IPS-NIHi11 (cell line): Measurements from ENCODE around the gene OSBP2.

Experiments used
- DNase-seq: peaks from one replicate; pipeline ENCODE4 v3.0.0; 2012; ENCODE audit warnings: mixed read lengths, low spot score

Gene OSBP2

GRCh38 chr22:30809086-30809485 is 114.4 kb downstream of the OSBP2 start:
- DNase-seq, result no peak

DNA sequence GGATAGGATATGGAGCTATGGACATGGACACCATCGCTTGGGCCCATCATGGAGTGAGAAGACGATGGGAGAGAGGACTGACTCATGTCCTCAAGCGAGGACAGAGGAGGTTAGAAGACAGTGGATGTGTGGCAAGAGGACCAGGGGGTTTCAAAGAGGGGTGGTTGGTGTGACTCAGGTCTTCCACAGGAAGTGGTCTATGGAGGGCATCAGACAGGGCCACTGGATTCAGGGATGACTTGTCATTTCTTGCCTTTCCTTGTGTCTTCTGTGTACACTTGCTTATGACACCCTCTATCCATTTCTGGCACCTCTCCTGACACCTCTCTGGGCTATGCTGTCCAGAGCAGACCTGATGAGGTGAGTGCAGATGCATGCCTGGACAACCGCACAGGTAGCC is 115.4 kb downstream of the OSBP2 start:
- no peak for DNase-seq

DNA sequence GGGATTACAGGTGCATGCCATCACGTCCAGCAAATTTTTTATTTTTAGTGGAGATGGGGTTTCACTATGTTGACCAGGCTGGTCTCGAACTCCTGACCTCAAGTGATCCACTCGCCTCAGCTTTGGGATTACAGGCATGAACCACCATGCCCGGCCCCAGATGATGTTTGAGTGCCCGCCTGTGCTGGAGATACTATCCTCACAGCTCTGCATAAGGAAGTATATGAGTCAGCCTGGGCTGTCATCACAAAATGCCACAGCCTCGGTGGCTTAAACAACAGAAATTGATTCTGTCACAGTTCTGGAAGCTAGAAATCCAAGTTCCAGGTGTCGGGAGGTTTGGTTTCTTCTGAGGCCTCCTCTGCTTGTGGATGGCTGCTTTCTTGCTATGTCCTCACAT is 119.3 kb downstream of the OSBP2 start:
- DNase-seq, result no peak

DNA sequence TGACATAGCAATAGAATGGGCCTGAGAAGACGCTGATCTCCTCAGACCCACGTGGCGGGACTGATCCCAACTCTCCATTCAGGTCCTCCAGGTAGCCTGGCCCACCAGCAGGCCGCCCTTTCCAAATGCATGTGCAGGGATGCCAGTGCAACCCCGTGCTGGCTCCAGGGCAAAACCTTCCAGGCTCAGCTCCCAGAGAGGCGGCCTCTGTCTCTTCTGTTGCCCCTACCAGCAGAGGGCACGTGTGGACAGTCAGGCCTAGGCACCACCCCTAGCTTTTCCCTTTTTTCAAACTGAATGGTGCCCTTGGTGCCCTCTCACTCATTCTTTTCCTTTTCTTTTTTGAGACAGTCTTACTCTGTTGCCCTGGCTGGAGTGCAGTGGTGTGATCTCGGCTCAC is 121.7 kb downstream of the OSBP2 start:
- no peak for DNase-seq

DNA sequence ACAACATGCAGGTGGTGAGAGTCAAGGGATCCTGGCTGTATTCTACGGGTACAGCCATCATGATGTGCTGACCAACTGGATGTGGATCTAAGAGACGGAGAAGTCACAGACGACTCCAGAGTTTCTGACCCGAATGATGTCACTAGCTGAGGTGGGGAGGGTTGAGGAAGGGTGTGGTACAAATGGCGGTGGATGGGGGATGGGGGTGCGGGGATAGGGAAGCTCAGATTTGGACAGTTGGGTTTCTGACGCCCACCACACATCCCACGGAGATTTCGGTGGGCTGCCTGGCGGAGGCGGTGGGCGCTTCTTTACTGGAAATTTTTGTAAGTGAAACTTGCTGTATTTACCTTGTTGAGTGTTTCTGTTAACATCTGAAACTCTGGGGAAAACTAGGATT is 126.7 kb downstream of the OSBP2 start:
- no peak for DNase-seq

DNA sequence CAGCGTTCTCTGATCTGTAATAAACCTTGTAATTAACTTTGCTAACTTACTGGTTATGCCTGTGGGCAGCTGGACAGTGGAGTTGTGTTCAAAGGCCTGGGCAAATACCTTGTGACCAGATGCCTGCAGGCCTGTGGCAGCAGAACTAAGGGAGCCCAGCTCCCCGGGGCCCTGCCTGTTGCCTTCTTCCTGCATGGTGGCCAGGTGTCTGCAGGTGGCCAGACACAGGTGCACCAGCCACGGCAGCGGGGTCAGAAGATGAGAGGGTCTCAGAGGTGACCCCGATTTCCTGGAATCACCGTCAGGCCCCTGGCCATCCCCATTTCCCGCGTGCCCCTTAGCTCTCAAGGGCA is 127.2 kb downstream of the OSBP2 start:
- DNase-seq, result no peak

DNA sequence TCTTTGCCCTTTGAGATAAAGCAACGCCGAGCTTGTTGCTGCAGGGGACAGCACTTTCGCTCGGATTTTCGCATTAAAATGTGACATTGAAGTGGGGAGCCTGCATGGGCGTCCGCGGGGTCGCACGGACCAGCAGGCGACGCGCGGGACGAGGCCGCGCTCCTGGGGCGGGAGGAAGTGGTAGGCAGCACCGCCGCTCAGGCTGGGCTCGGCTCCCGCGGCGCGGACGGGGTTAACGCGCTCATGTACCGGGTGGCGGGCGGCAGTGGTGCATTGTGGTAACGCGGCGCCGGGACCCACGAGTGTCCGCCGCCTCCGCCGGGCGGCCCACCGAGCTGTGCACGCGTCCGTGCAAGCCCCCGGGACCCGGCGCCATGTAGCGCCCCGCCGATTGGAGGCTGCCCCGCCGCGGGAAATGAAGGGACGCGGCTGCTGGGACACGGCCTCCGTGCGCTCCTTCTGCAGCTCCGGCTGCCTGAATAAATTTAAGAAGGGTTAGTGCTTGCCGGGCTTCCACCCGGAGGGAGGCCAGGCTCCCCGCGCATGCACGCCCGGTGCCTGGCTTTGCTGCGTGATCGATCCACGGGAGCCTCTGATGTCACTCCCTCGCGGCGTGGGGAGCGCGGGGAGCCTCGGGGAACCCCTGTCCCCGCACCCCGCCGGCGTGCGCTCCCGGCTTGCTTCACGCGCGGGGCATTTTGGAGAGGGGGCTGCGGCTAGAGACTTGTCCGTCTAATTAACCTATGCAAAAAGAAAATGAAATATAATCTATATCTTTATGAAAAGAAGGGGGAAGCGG is 127.7 kb downstream of the OSBP2 start:
- DNase-seq, result peak; percentile 74

DNA sequence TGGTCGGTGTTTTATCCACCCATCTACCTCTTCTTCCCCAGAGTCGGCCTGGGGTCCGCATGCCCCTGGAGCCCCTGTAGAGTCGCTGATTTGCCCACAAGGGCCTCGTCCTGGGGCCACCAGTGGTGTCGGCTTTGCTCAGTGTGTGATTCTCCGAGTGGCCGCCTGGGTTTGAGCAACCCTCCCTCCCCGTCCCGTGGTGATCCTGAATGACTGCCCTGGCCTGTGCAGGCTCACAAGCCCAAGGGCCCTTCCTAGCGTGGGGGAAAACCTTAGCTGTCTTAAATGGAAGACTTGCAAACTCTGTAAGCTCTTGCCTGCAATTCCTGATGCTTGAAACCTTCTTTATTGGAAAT is 128.3 kb downstream of the OSBP2 start:
- peak; percentile 78 for DNase-seq

- no peak for DNase-seq
Observed at GRCh38 chr22:30824096-30824495, 129.4 kb downstream of the OSBP2 start.

DNA sequence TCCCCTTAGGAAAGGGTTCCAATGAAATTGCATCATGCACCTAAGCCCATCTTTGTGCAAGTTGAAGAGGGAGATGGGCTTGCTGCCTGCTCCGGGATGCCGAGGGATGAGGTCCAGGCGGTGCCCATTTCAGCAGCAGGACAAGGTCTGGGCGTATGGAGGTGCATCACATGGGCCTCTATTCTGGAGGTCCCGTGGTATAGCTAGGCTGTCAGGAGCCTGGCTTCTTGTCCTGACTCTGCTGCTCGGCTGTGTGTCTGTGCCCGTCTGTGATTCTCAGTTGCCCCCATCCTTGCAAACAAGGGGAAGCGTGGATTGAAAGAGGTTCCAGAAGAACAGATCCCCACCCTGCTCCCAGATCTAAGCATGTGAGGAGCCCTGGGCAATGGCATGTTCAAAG is 130.0 kb downstream of the OSBP2 start:
- no peak for DNase-seq

DNA sequence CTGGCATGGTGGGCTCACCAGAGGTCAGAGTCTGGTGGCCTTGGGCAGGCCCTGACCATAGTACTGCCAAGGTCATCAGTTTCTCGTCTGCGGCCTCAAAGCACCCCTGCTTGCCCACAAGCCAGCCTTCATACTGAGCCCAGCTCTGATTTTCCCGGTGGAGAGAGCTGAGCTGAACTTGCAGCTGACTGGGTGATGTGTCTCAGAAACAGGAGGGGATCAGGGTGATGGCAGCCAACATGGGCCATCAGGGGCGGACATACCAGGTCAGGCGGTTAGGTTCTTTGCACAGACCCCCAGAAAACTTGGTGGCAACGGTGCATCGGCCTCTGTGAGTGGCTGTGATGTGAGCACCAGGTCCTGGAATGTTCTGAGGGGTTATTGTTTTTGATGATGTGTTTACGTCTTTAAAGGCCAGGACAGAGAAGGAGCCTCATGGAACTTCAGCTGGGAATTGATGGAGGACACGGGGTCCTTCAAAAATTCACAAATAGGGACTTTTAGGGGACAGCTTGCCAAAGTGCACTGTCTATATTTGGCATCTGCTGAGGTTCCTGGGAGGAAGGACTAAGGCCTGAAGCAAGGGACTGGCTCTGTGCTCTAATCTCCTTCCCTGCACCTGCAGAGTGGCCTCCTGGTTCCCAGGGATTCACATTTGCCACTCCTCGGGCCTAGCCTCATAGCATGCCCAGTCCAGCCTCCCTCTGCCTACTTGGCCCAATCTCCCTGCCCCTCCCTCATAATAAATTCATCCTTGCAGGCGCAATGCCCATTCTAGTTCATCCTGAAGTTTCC is 131.2 kb downstream of the OSBP2 start:
- DNase-seq, result no peak

GRCh38 chr22:30826670-30827355 is 132.1 kb downstream of the OSBP2 start:
- no peak for DNase-seq

GRCh38 chr22:30827646-30828045 is 133.0 kb downstream of the OSBP2 start:
- no peak for DNase-seq

- no peak for DNase-seq
Observed at GRCh38 chr22:30828187-30829155, 133.8 kb downstream of the OSBP2 start.

GRCh38 chr22:30829901-30830550 is 135.4 kb downstream of the OSBP2 start:
- DNase-seq, result no peak

- DNase-seq, result peak; percentile 43
Observed at GRCh38 chr22:30830907-30831306, 136.2 kb downstream of the OSBP2 start.

GRCh38 chr22:30832407-30832987 is 137.8 kb downstream of the OSBP2 start:
- DNase-seq, result peak; percentile 44

- no peak for DNase-seq
Observed at GRCh38 chr22:30833322-30833721, 138.6 kb downstream of the OSBP2 start.

DNA sequence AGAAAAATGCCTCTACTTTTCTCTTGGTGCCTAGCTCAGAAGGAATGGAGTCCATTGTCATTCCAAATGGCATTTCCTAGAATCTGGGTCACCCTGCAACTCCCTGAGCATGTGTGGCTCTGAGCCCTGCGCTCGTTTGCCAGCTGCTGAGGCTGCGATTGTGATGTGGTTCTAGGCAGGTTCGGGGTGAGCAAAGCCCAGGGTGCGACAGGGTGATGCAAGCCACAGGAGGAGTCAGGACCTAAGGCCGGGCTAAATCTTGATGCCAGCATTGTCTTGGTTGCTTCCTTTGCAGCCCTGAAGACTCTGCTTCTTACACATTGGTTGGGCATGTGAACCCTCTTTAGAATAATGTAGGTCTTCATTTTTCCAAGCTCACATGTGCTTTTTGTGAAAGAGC is 142.9 kb downstream of the OSBP2 start:
- DNase-seq, result no peak

GRCh38 chr22:30838111-30838510 is 143.4 kb downstream of the OSBP2 start:
- DNase-seq, result no peak

GRCh38 chr22:30841273-30841672 is 146.6 kb downstream of the OSBP2 start:
- DNase-seq, result no peak
